Heart left ventricle (tissue), 16 donors: Measurements from ENCODE around the gene FBL. TPM values are rescaled to one million over a fixed set of nuclear protein-coding genes. Genes with fewer than 3 reads are reported as not detected.
A peak's percentile ranks its signal among the peaks of the same experiment; 100 is the strongest.

Source experiments
- ATAC-seq, 4 donors: fragments of 200-7000 bp; cut with Tn5 transposase; one replicate each; pipeline ENCODE4 v1.9.1; 2020 to 2022; ENCODE audit warnings: moderate library complexity in 4 of 4, mild to moderate bottlenecking in 3 of 4, moderate number of reproducible peaks in 1 of 4
- DNase-seq, 5 donors: peaks; one replicate each; pipeline ENCODE4 v3.0.0-alpha.2; 2020
- H3K27ac ChIP-seq, 12 donors: fragments of 200-600 bp; sonication (generic) in 4 of 12; one replicate each; pipeline versions ENCODE4 v1.5.0 to v1.8.0; 2016 to 2022; ENCODE audit warnings: mild to moderate bottlenecking in 2 of 12
- H3K27me3 ChIP-seq, 9 donors: fragments of 200-600 bp; sonication (generic) in 2 of 9; one replicate each; pipeline versions ENCODE4 v1.5.1 to v1.8.0; 2016 to 2022; ENCODE audit warnings: mild to moderate bottlenecking in 3 of 9
- H3K36me3 ChIP-seq, 9 donors: fragments of 200-600 bp; sonication (generic) in 2 of 9; one replicate each; pipeline versions ENCODE4 v1.5.0 to v1.8.0; 2018 to 2022; ENCODE audit warnings: mild to moderate bottlenecking in 2 of 9
- H3K4me1 ChIP-seq, 12 donors: fragments of 200-600 bp; sonication (generic) in 4 of 12; one replicate each; pipeline versions ENCODE4 v1.5.0 to v1.8.0; 2016 to 2022; ENCODE audit warnings: mild to moderate bottlenecking in 3 of 12
- H3K4me3 ChIP-seq, 12 donors: fragments of 200-600 bp; sonication (generic) in 4 of 12; one replicate each; pipeline versions ENCODE4 v1.5.0 to v1.8.0; 2017 to 2022; ENCODE audit warnings: mild to moderate bottlenecking in 9 of 12, moderate library complexity in 4 of 12
- H3K9me3 ChIP-seq, 12 donors: fragments of 200-600 bp; sonication (generic) in 4 of 12; one replicate each; pipeline versions ENCODE4 v1.5.0 to v1.8.0; 2016 to 2022; ENCODE audit warnings: mild to moderate bottlenecking in 1 of 12
- CTCF ChIP-seq, 12 donors: fragments of 200-600 bp; sonication (generic) in 4 of 12; IDR thresholded peaks; one replicate each; pipeline versions ENCODE4 v1.5.0 to v1.8.0; 2018 to 2022; ENCODE audit warnings: antibody characterized with exemption in 12 of 12, mild to moderate bottlenecking in 5 of 12
- POLR2A ChIP-seq, 2 donors: fragments of 450-650 bp; IDR thresholded peaks; one replicate each; pipeline ENCODE4 v1.6.1; 2017; ENCODE audit warnings: antibody characterized with exemption in 2 of 2, mild to moderate bottlenecking in 2 of 2, moderate library complexity in 2 of 2
- WGBS, 4 donors: extraction: QIAGEN DNeasy Blood & Tissue Kit in 2 of 4; methylation state at CpG; one replicate each; pipeline versions ENCODE4 v1.1.5 to v1.1.7; 2013 to 2018; 5-methylcytosine and 5-hydroxymethylcytosine counted together
- intact Hi-C, 10 donors: fragments of 100-400 bp; cut with DNase I; formaldehyde crosslinking; loops; one replicate each; pipeline versions ENCODE4 v1.11.1 to v1.14.2; 2022
- polyA plus RNA-seq, 2 donors: library from polyadenylated mRNA; stranded (reverse); fragments of 200-250 nt; gene quantifications; one replicate each; pipeline ENCODE4 v1.2.3, GENCODE V29; 2013
- total RNA-seq, 9 donors: library from RNA; depleted of rRNA in 2 of 9; stranded (reverse); fragments of >200 nt in 2 of 9; fragmentation: NEBNext Ultra II Directional in 3 of 9; extraction: Animal tissue kit (Norgen Biotek cat#: 25700) in 3 of 9; gene quantifications; one replicate each; pipeline versions ENCODE4 v1.1.0 to v1.2.4, GENCODE V29; 2016 to 2023
- donor health status: ischemic (EF 13 %, LVEDD 7.1; RV severe dilation, severe dysfunction).
- donor health status: healthy with polysubstance abuse.
- donor health status: DM: no; HTN: yes; CAD: no.
- donor health status: DM: no; HTN: no; CAD: no.
- donor health status: ischemic (EF 25% LVEDD 6.9; RV normal size, moderate dysfunction).
- donor health status: ischemic (EF 25% LVEDD 5.7; RV mildly dilated, moderate dysfunction).
- donor health status: healthy.
- donor health status: DM: yes; HTN: yes; CAD: no.
- donor health status: ischemic (EF 35%, LVEDD 5.7; RV mildly dilated, moderate dysfunction).
- donor health status: nonischemic (EF 11% LVEDD 7.7; RV severe dilation, severe dysfunction).
- donor health status: DM: yes; HTN: yes; CAD: no.
- donor health status: PGD.
- donor health status: ischemic (EF 29% LVEDD 5.4; RV normal size, mild dysfunction).
- donor health status: nonischemic (EF 23%, LVEDD 6.1; RV moderate dilation, normal function).

FBL gene
- total and polyA plus RNA-seq, 11 donors: 44.3 to 169 (median 72.5) TPM

GRCh38 chr19:39845584-39845932 is 621 bp downstream of the FBL start:
- TF ChIP-seq POLR2A (IDR thresholded peaks at IDR 0.05) (no peak), CTCF (IDR thresholded peaks at IDR 0.05) (peak in 1 of 12 donors; percentile 10)
- 1 to 2% (median 1%) methylated on average over 17 of the region's 17 CpGs for WGBS, 4 donors
- H3K4me3 ChIP-seq: peak overlapping the region; percentile 62 to 89 (median 80)
- no peaks in the 10 kb centered on the region for H3K9me3 ChIP-seq
- H3K27me3 ChIP-seq: no peaks in the 10 kb centered on the region
- DNase-seq (peak in 1 of 5 donors; percentile 36), ATAC-seq (peak in 3 of 4 donors; percentile 18 to 40 (median 25))
- intact Hi-C loops: loop anchor here in 6 of 10 donors (2.0 to 10.0 kb wide), 7 partner anchors 53 to 301 kb away; partner anchors contain the start of genes EID2 (in 2 of the 6) and PSMC4 (in 2 of the 6)
- H3K27ac ChIP-seq: peak overlapping the region in 7 of 12 donors; percentile 78 to 93 (median 88)
- H3K4me1 ChIP-seq: peaks cover 0 to 48% (median 29%) of the 10 kb centered on the region in 12 donors
- H3K36me3 ChIP-seq: no peaks in the 10 kb centered on the region

GRCh38 chr19:39845172-39845571 is 1.0 kb downstream of the FBL start:
- WGBS, 4 donors: 28 to 45% (median 39%) methylated on average over 5 of the region's 5 CpGs
- peak overlapping the region in 11 of 12 donors; percentile 63 to 89 (median 81) for H3K4me3 ChIP-seq
- no peak for TF ChIP-seq CTCF (IDR thresholded peaks at IDR 0.05)
- TF ChIP-seq POLR2A (IDR thresholded peaks at IDR 0.05): no peak
- peak overlapping the region in 2 of 12 donors; percentile 93 for H3K27ac ChIP-seq
- ATAC-seq: no peak
- no peaks in the 10 kb centered on the region for H3K9me3 ChIP-seq
- H3K4me1 ChIP-seq: peaks cover 0 to 48% (median 29%) of the 10 kb centered on the region in 12 donors
- H3K27me3 ChIP-seq: no peaks in the 10 kb centered on the region
- intact Hi-C loops: loop anchor here in 6 of 10 donors (2.0 to 10.0 kb wide), 7 partner anchors 52 to 300 kb away; partner anchors contain the start of genes EID2 (in 2 of the 6) and PSMC4 (in 2 of the 6)
- peaks cover 0 to 2% (median 0%) of the 10 kb centered on the region in 9 donors for H3K36me3 ChIP-seq
- DNase-seq: no peak

- TF ChIP-seq CTCF (IDR thresholded peaks at IDR 0.05) (peak; percentile 53 to 75 (median 60)), POLR2A (IDR thresholded peaks at IDR 0.05) (no peak)
- peak overlapping the region in 1 of 12 donors; percentile 74 for H3K4me3 ChIP-seq
- peaks cover 0 to 12% (median 10%) of the 10 kb centered on the region in 9 donors for H3K36me3 ChIP-seq
- ATAC-seq (no peak), DNase-seq (no peak)
- peaks cover 0 to 48% (median 29%) of the 10 kb centered on the region in 12 donors for H3K4me1 ChIP-seq
- H3K27ac ChIP-seq: no peak overlapping the region
- 56 to 67% (median 65%) methylated on average over 4 of the region's 4 CpGs for WGBS, 4 donors
- H3K27me3 ChIP-seq: no peaks in the 10 kb centered on the region
- intact Hi-C loops: loop anchor here in 8 of 10 donors (1.0 to 10.0 kb wide), 6 partner anchors 51 to 299 kb away; partner anchors contain the start of genes EID2 (in 2 of the 8) and PSMC4 (in 1 of the 8)
- no peaks in the 10 kb centered on the region for H3K9me3 ChIP-seq
These were observed 2.0 kb downstream of the FBL start for GRCh38 chr19:39843919-39844793.
